HCT116 (cell line): Measurements from ENCODE around the gene TCP1. TPM values are rescaled to one million over a fixed set of nuclear protein-coding genes. Genes with fewer than 3 reads are reported as not detected.

Experiments
- ATAC-seq: fragments of 200-7000 bp; cut with Tn5 transposase; 2 replicates; pipeline ENCODE4 v1.9.1; 2020; ENCODE audit warnings: mild to moderate bottlenecking, moderate library complexity
- BruUV-seq: library from RNA; stranded (reverse); fragments of 400-500 nt; replicated peaks from 2 replicates; lab custom pipeline; 2021; lab: Mats Ljungman, UMichigan
- CTCF ChIA-PET: fragments of 300-600 bp; sonication (Branson Sonifier 250); formaldehyde crosslinking; loops from one replicate; lab custom pipeline; 2021; ENCODE audit warnings: antibody characterized with exemption; lab: Charles Lee
- POLR2A ChIA-PET: fragments of 300-600, 350-600 bp; sonication (Branson Sonifier 250); formaldehyde crosslinking; loops from one replicate; lab custom pipeline; 2021; ENCODE audit warnings: antibody characterized with exemption; lab: Charles Lee
- RAD21 ChIA-PET, 2 experiments: fragments of 300-600 bp; sonication (Branson Sonifier 250); formaldehyde crosslinking; loops; one replicate each; lab custom pipeline; 2023; ENCODE audit warnings: low total read pairs in 2 of 2; ENCODE audit not compliant: uncharacterized antibody in 2 of 2, unreplicated experiment in 2 of 2, low non-redundant PET in 1 of 2; lab: Charles Lee
- DNase-seq: peaks from one replicate; pipeline ENCODE4 v3.0.0-alpha.2; 2010; ENCODE audit warnings: low read depth, low spot score
- H2AFZ ChIP-seq: fragments of 200-600 bp; shearing (Covaris generic), sonication (generic); 2 replicates; pipeline ENCODE4 v1.6.1; 2017; ENCODE audit warnings: low read depth, mixed run types, mixed read lengths, antibody characterized with exemption, low read length; ENCODE audit not compliant: poor library complexity, severe bottlenecking
- H3K27ac ChIP-seq: 2 replicates; pipeline ENCODE4 v1.5.1; 2012; ENCODE audit warnings: low read depth, low read length
- H3K27me3 ChIP-seq: fragments of 200-600 bp; sonication (generic); 2 replicates; pipeline ENCODE4 v1.6.1; 2016; ENCODE audit warnings: mixed run types, low read length, mixed read lengths; ENCODE audit not compliant: insufficient read depth
- H3K36me3 ChIP-seq, 2 experiments: fragments of 200-500 bp in 1 of 2; fragments of 200-600 bp in 1 of 2; sonication (Bioruptor generic) in 1 of 2; sonication (generic) in 1 of 2; 2 replicates each; pipeline versions ENCODE4 v1.5.1 to v1.6.1; 2014 to 2016; ENCODE audit warnings: low read length in 2 of 2, inconsistent platforms in 1 of 2, mixed read lengths in 1 of 2, mixed run types in 1 of 2; ENCODE audit not compliant: insufficient read depth in 2 of 2, control insufficient read depth in 1 of 2
- H3K4me1 ChIP-seq, 2 experiments: fragments of 200-600 bp in 1 of 2; sonication (generic) in 1 of 2; 2 replicates each; pipeline versions ENCODE4 v1.5.1 to v1.6.1; 2012 to 2017; ENCODE audit warnings: low read length in 2 of 2, inconsistent platforms in 1 of 2, mild to moderate bottlenecking in 1 of 2, mixed read lengths in 1 of 2, mixed run types in 1 of 2, moderate library complexity in 1 of 2; ENCODE audit not compliant: insufficient read depth in 2 of 2, control insufficient read depth in 1 of 2
- H3K4me2 ChIP-seq: fragments of 200-600 bp; sonication (generic); 2 replicates; pipeline ENCODE4 v1.6.1; 2017; ENCODE audit warnings: mixed run types, low read length, mixed read lengths
- H3K4me3 ChIP-seq, 2 experiments: fragments of 200-600 bp in 1 of 2; sonication (generic) in 1 of 2; replicated peaks in 1 of 2; 2 replicates each; pipeline ENCODE4 v1.5.1; 2011 to 2016; ENCODE audit warnings: low read length in 2 of 2, control low read depth in 1 of 2, low read depth in 1 of 2, mild to moderate bottlenecking in 1 of 2, mixed read lengths in 1 of 2, mixed run types in 1 of 2
- H3K79me2 ChIP-seq: fragments of 200-600 bp; sonication (generic); 2 replicates; pipeline ENCODE4 v1.6.1; 2017; ENCODE audit warnings: mild to moderate bottlenecking, mixed run types, low read length, moderate library complexity, mixed read lengths; ENCODE audit not compliant: insufficient read depth
- H3K9ac ChIP-seq: fragments of 200-600 bp; sonication (generic); 2 replicates; pipeline ENCODE4 v1.6.1; 2016; ENCODE audit warnings: low read length, mixed read lengths
- H3K9me2 ChIP-seq: fragments of 200-600 bp; sonication (generic), shearing (Covaris generic); 2 replicates; pipeline ENCODE4 v1.6.1; 2017; ENCODE audit warnings: mixed run types, mild to moderate bottlenecking, moderate library complexity; ENCODE audit not compliant: insufficient read depth
- H3K9me3 ChIP-seq, 2 experiments: fragments of 200-500 bp in 1 of 2; fragments of 200-600 bp in 1 of 2; sonication (Bioruptor generic) in 1 of 2; sonication (generic) in 1 of 2; 2 replicates each; pipeline ENCODE4 v1.6.1; 2014 to 2017; ENCODE audit warnings: low read length in 2 of 2, mixed read lengths in 2 of 2, inconsistent platforms in 1 of 2, low read depth in 1 of 2, mild to moderate bottlenecking in 1 of 2, mixed run types in 1 of 2, moderate library complexity in 1 of 2; ENCODE audit not compliant: control insufficient read depth in 1 of 2, insufficient read depth in 1 of 2
- H4K20me1 ChIP-seq: fragments of 200-600 bp; sonication (generic), shearing (Covaris generic); 2 replicates; pipeline ENCODE4 v1.6.1; 2017; ENCODE audit warnings: mixed run types, mild to moderate bottlenecking, moderate library complexity; ENCODE audit not compliant: insufficient read depth
- CEBPB ChIP-seq: IDR thresholded peaks from 2 replicates; pipeline ENCODE4 v1.6.1; 2012; ENCODE audit warnings: low read depth
- EZH2 ChIP-seq: fragments of 200-600 bp; sonication (generic); IDR thresholded peaks from 2 replicates; pipeline ENCODE4 v1.6.1; 2017; ENCODE audit warnings: antibody characterized with exemption, mixed run types
- EZH2phosphoT487 ChIP-seq: fragments of 200-600 bp; IDR thresholded peaks from 2 replicates; pipeline ENCODE4 v1.6.1; 2018; ENCODE audit warnings: antibody characterized with exemption, borderline replicate concordance
- JUND ChIP-seq: IDR thresholded peaks from 2 replicates; pipeline ENCODE4 v1.6.1; 2012
- MAX ChIP-seq: IDR thresholded peaks from 2 replicates; pipeline ENCODE4 v1.6.1; 2012
- POLR2AphosphoS5 ChIP-seq: IDR thresholded peaks from 2 replicates; pipeline ENCODE4 v1.6.1; 2011; ENCODE audit warnings: mild to moderate bottlenecking, low read depth, low read length, moderate library complexity
- RAD21 ChIP-seq: IDR thresholded peaks from 2 replicates; pipeline ENCODE4 v1.6.1; 2012; ENCODE audit warnings: low read depth, mild to moderate bottlenecking
- SIN3A ChIP-seq: IDR thresholded peaks from 2 replicates; pipeline ENCODE4 v1.6.1; 2012; ENCODE audit warnings: low read depth
- SP1 ChIP-seq: IDR thresholded peaks from 2 replicates; pipeline ENCODE4 v1.6.1; 2012; ENCODE audit warnings: low read depth
- TCF7L2 ChIP-seq: IDR thresholded peaks from 2 replicates; pipeline ENCODE4 v1.7.0; 2011; ENCODE audit warnings: borderline replicate concordance, inconsistent platforms; ENCODE audit not compliant: insufficient read depth, insufficient read length; ENCODE audit errors: extremely low read depth
- ZFX ChIP-seq: fragments of 450-650 bp; IDR thresholded peaks from 2 replicates; pipeline ENCODE4 v1.6.1; 2017
- intact Hi-C: fragments of 100-400 bp; cut with micrococcal nuclease; formaldehyde crosslinking; loops from 2 replicates; pipeline ENCODE4 v1.10.0; 2022
- total RNA-seq: library from RNA; stranded (reverse); gene quantifications from one replicate; pipeline ENCODE4 v1.2.1, GENCODE V29; 2021; ENCODE audit not compliant: unreplicated experiment
- TF ChIP-seq, protein P1 (sequence below): IDR thresholded peaks from 2 replicates; pipeline ENCODE4 v1.6.1; 2012; ENCODE audit warnings: low read depth

TCP1 gene
- total RNA-seq, 1 experiment from 2014 or later, result 447 TPM

- H3K36me3 ChIP-seq, result no peaks in the 10 kb centered on the region
- no peak overlapping the region for H3K4me2 ChIP-seq
- H3K4me3 ChIP-seq, result no peak overlapping the region
- H3K9me3 ChIP-seq, result no peaks in the 10 kb centered on the region
- intact Hi-C loops, result no loop called here
- no peak overlapping the region for H3K9ac ChIP-seq
- H3K27me3 ChIP-seq, result no peaks in the 10 kb centered on the region
- H3K79me2 ChIP-seq, result no peaks in the 10 kb centered on the region
- DNase-seq (no peak), ATAC-seq (no peak)
- ChIA-PET RAD21 (no interaction called here), POLR2A (no interaction called here), CTCF (no interaction called here)
- no peaks in the 10 kb centered on the region for H3K9me2 ChIP-seq
- H2AFZ ChIP-seq, result no peak overlapping the region
- TF ChIP-seq SIN3A, result no peak
- no peak for TF ChIP-seq EZH2
- no peak for TF ChIP-seq JUND
- TF ChIP-seq RAD21, result no peak
- no TSS peak for BruUV-seq
- H3K27ac ChIP-seq, result no peak overlapping the region
- H4K20me1 ChIP-seq, result no peaks in the 10 kb centered on the region
- H3K4me1 ChIP-seq, result no peaks in the 10 kb centered on the region
Measured at GRCh38 chr6:159821122-159821521, 31.7 kb upstream of the TCP1 start.

- H3K79me2 ChIP-seq, result no peaks in the 10 kb centered on the region
- no peaks in the 10 kb centered on the region for H3K9me3 ChIP-seq
- H2AFZ ChIP-seq, result no peak overlapping the region
- POLR2A ChIA-PET, result no interaction called here
- no peaks in the 10 kb centered on the region for H4K20me1 ChIP-seq
- DNase-seq, result no peak
- H3K27ac ChIP-seq, result no peak overlapping the region
- no peak for ATAC-seq
- no peaks in the 10 kb centered on the region for H3K36me3 ChIP-seq
- intact Hi-C loops, result no loop called here
- no TSS peak for BruUV-seq
- RAD21 ChIA-PET, result no interaction called here
- no peaks in the 10 kb centered on the region for H3K4me1 ChIP-seq
- H3K9me2 ChIP-seq, result no peaks in the 10 kb centered on the region
- H3K4me3 ChIP-seq, result no peak overlapping the region
- CTCF ChIA-PET, result no interaction called here
- no peak overlapping the region for H3K9ac ChIP-seq
- no peak overlapping the region for H3K4me2 ChIP-seq
- no peaks in the 10 kb centered on the region for H3K27me3 ChIP-seq
- TF ChIP-seq SP1, result no peak
- TF ChIP-seq, protein P1, sequence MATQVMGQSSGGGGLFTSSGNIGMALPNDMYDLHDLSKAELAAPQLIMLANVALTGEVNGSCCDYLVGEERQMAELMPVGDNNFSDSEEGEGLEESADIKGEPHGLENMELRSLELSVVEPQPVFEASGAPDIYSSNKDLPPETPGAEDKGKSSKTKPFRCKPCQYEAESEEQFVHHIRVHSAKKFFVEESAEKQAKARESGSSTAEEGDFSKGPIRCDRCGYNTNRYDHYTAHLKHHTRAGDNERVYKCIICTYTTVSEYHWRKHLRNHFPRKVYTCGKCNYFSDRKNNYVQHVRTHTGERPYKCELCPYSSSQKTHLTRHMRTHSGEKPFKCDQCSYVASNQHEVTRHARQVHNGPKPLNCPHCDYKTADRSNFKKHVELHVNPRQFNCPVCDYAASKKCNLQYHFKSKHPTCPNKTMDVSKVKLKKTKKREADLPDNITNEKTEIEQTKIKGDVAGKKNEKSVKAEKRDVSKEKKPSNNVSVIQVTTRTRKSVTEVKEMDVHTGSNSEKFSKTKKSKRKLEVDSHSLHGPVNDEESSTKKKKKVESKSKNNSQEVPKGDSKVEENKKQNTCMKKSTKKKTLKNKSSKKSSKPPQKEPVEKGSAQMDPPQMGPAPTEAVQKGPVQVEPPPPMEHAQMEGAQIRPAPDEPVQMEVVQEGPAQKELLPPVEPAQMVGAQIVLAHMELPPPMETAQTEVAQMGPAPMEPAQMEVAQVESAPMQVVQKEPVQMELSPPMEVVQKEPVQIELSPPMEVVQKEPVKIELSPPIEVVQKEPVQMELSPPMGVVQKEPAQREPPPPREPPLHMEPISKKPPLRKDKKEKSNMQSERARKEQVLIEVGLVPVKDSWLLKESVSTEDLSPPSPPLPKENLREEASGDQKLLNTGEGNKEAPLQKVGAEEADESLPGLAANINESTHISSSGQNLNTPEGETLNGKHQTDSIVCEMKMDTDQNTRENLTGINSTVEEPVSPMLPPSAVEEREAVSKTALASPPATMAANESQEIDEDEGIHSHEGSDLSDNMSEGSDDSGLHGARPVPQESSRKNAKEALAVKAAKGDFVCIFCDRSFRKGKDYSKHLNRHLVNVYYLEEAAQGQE, result no peak
- no peak for TF ChIP-seq POLR2AphosphoS5
- TF ChIP-seq MAX, result no peak
- TF ChIP-seq ZFX, result no peak
- TF ChIP-seq CEBPB, result no peak
- no peak for TF ChIP-seq TCF7L2
- TF ChIP-seq EZH2phosphoT487, result no peak
- TF ChIP-seq SIN3A, result no peak
- TF ChIP-seq, all 23 proteins: peak for 0
Measured at GRCh38 chr6:159819932-159820640, 30.7 kb upstream of the TCP1 start.
